Transverse colon (tissue), 3 donors: ENCODE data around the gene DAZAP2.

Source experiments
- CTCF ChIP-seq, 5 experiments: fragments of 200-600 bp in 3 of 5; fragments of 450-650 bp in 2 of 5; sonication (generic) in 3 of 5; IDR thresholded peaks; 1 replicate in 2 of 5; 2 replicates in 3 of 5; pipeline ENCODE4 v1.5.1; 2016 to 2017; ENCODE audit warnings: antibody characterized with exemption in 5 of 5, inconsistent platforms in 3 of 5, mild to moderate bottlenecking in 2 of 5, moderate library complexity in 1 of 5
- EP300 ChIP-seq: sonication (generic); formaldehyde crosslinking; IDR thresholded peaks from one replicate; pipeline ENCODE4 v1.6.1; 2017; ENCODE audit warnings: antibody characterized with exemption, low read depth
- POLR2A ChIP-seq: fragments of 450-650 bp; IDR thresholded peaks from one replicate; pipeline ENCODE4 v1.6.1; 2016; ENCODE audit warnings: antibody characterized with exemption, mild to moderate bottlenecking, moderate library complexity

- TF ChIP-seq CTCF (IDR thresholded peaks at IDR 0.05) (no peak), POLR2A (no peak), EP300 (no peak)
These were observed 27.8 kb upstream of the DAZAP2 start for GRCh38 chr12:51210690-51211395.
